22Rv1 (cell line): Measurements from ENCODE around the gene ANO10.

Experiments used
- H3K27ac ChIP-seq: fragments of 450-650 bp; 2 replicates; pipeline ENCODE4 v1.5.1; 2017
- CTCF ChIP-seq: fragments of 450-650 bp; IDR thresholded peaks from 2 replicates; pipeline ENCODE4 v1.5.1; 2017; ENCODE audit warnings: mild to moderate bottlenecking
- ZFX ChIP-seq: fragments of 450-650 bp; IDR thresholded peaks from 2 replicates; pipeline ENCODE4 v1.6.1; 2017; ENCODE audit warnings: antibody characterized with exemption, borderline replicate concordance

ANO10 gene

GRCh38 chr3:43534675-43535074 lies 87.1 kb downstream of the ANO10 start:
- H3K27ac ChIP-seq = no peak overlapping the region
- no peak for TF ChIP-seq CTCF
- no peak for TF ChIP-seq ZFX

GRCh38 chr3:43533009-43533408 lies 88.8 kb downstream of the ANO10 start:
- TF ChIP-seq ZFX (no peak), CTCF (no peak)
- H3K27ac ChIP-seq = no peak overlapping the region

GRCh38 chr3:43531835-43532234 lies 90.0 kb downstream of the ANO10 start:
- no peak overlapping the region for H3K27ac ChIP-seq
- TF ChIP-seq CTCF = no peak
- TF ChIP-seq ZFX = no peak

GRCh38 chr3:43528498-43529099 lies 93.2 kb downstream of the ANO10 start:
- H3K27ac ChIP-seq = no peak overlapping the region

GRCh38 chr3:43526956-43527355 lies 94.9 kb downstream of the ANO10 start:
- TF ChIP-seq CTCF = no peak
- no peak for TF ChIP-seq ZFX
- H3K27ac ChIP-seq = no peak overlapping the region

More at GRCh38 chr3:43528498-43529099, 93.2 kb downstream of the ANO10 start:
- TF ChIP-seq ZFX = no peak
- TF ChIP-seq CTCF = no peak

- no peak overlapping the region for H3K27ac ChIP-seq
- no peak for TF ChIP-seq CTCF
- no peak for TF ChIP-seq ZFX
Observed at GRCh38 chr3:43525941-43526607, 95.7 kb downstream of the ANO10 start.

GRCh38 chr3:43525386-43525785 lies 96.4 kb downstream of the ANO10 start:
- H3K27ac ChIP-seq = no peak overlapping the region
- TF ChIP-seq CTCF (no peak), ZFX (no peak)
